GM10248 (cell line): ENCODE results near the gene RHBDL3.

ENCODE experiments used
- CTCF ChIA-PET: fragments of 300-600 bp; sonication (Branson Sonifier 250); formaldehyde crosslinking; extraction: SDS; loops from one replicate; lab custom pipeline; 2021; ENCODE audit warnings: antibody characterized with exemption; lab: Yijun Ruan, JAX
- POLR2A ChIA-PET: fragments of 350-650 bp; sonication (Branson Sonifier 250); formaldehyde crosslinking; extraction: SDS; loops from one replicate; lab custom pipeline; 2020; ENCODE audit warnings: antibody characterized with exemption; lab: Yijun Ruan, JAX
- DNase-seq: peaks from one replicate; pipeline ENCODE4 v3.0.0; 2012; ENCODE audit errors: extremely low spot score
- CTCF ChIP-seq: IDR thresholded peaks from 2 replicates; pipeline ENCODE4 v1.5.1; 2012; ENCODE audit warnings: mild to moderate bottlenecking, low read depth; ENCODE audit errors: extremely low read depth, missing control alignments, control extremely low read depth

The RHBDL3 gene

GRCh38 chr17:32265192-32265923 lies at the start of gene RHBDL3:
Gene RHBDL3, plus strand, starts transcription at chr17:32265832. Its CDS starts 358 bp downstream, at chr17:32266190.
- TF ChIP-seq CTCF: no peak
- no peak for DNase-seq
- POLR2A ChIA-PET: no interaction called here
- CTCF ChIA-PET: no interaction called here

GRCh38 chr17:32222621-32223020 lies 43.0 kb upstream of the RHBDL3 start:
- TF ChIP-seq CTCF: no peak
- CTCF ChIA-PET: interaction anchor here (1.1 to 3.7 kb wide), 2 partner anchors 19 to 23 kb away, joined by 3 to 11 read pairs; no protein-coding TSS in a partner anchor
- POLR2A ChIA-PET: no interaction called here
- no peak for DNase-seq

- POLR2A ChIA-PET: no interaction called here
- CTCF ChIA-PET: interaction anchor here (1.1 kb wide), 1 partner anchor 21 kb away, joined by 3 read pairs; no protein-coding TSS in a partner anchor
- DNase-seq: no peak
- TF ChIP-seq CTCF: no peak
These were observed 41.9 kb upstream of the RHBDL3 start for GRCh38 chr17:32223703-32224102.

- no peak for DNase-seq
- ChIA-PET CTCF (interaction anchor here (1.1 to 1.2 kb wide), 3 partner anchors 14 to 26 kb away, joined by 3 to 4 read pairs (median 3); no protein-coding TSS in a partner anchor), POLR2A (no interaction called here)
- no peak for TF ChIP-seq CTCF
These were observed 38.7 kb upstream of the RHBDL3 start for GRCh38 chr17:32226886-32227285.

- CTCF ChIA-PET: interaction anchor here (0.9 to 1.1 kb wide), 2 partner anchors 21 to 25 kb away, joined by 3 read pairs; no protein-coding TSS in a partner anchor
- POLR2A ChIA-PET: no interaction called here
- DNase-seq: no peak
- no peak for TF ChIP-seq CTCF
These were observed 37.7 kb upstream of the RHBDL3 start for GRCh38 chr17:32227910-32228309.

GRCh38 chr17:32235588-32235987 lies 30.0 kb upstream of the RHBDL3 start:
- ChIA-PET CTCF (no interaction called here), POLR2A (no interaction called here)
- TF ChIP-seq CTCF: no peak
- no peak for DNase-seq

GRCh38 chr17:32239456-32239855 lies 26.2 kb upstream of the RHBDL3 start:
- CTCF ChIA-PET: no interaction called here
- no peak for TF ChIP-seq CTCF

More at GRCh38 chr17:32239456-32239855, 26.2 kb upstream of the RHBDL3 start:
- DNase-seq: no peak
- POLR2A ChIA-PET: no interaction called here
